GM23248 (cell line): ENCODE results near the gene SSR3. TPM values are rescaled to one million over a fixed set of nuclear protein-coding genes. Genes with fewer than 3 reads are reported as not detected.

ENCODE experiments used
- DNase-seq: peaks from one replicate; pipeline ENCODE4 v3.0.0-alpha.2; 2015
- H2AFZ ChIP-seq: fragments of 200-600 bp; sonication (generic); 2 replicates; pipeline ENCODE4 v1.6.1; 2016; ENCODE audit warnings: antibody characterized with exemption
- H3F3A ChIP-seq: fragments of 200-600 bp; sonication (generic); 2 replicates; pipeline ENCODE4 v1.6.1; 2016; ENCODE audit warnings: mild to moderate bottlenecking, antibody characterized with exemption, mixed run types; ENCODE audit not compliant: insufficient read depth
- H3K27ac ChIP-seq: fragments of 200-600 bp; sonication (generic); 2 replicates; pipeline ENCODE4 v1.5.1; 2016; ENCODE audit warnings: mild to moderate bottlenecking
- H3K27me3 ChIP-seq: fragments of 200-600 bp; sonication (generic); replicated peaks from 2 replicates; pipeline ENCODE4 v1.6.1; 2016; ENCODE audit warnings: mild to moderate bottlenecking; ENCODE audit not compliant: insufficient read depth
- H3K36me3 ChIP-seq: fragments of 200-600 bp; sonication (generic); 2 replicates; pipeline ENCODE4 v1.6.1; 2016; ENCODE audit warnings: low read depth, mild to moderate bottlenecking
- H3K4me1 ChIP-seq: fragments of 200-600 bp; sonication (generic); 2 replicates; pipeline ENCODE4 v1.6.1; 2016; ENCODE audit warnings: mild to moderate bottlenecking; ENCODE audit not compliant: insufficient read depth
- H3K4me2 ChIP-seq: fragments of 200-600 bp; sonication (generic); one replicate; pipeline ENCODE4 v1.6.1; 2016; ENCODE audit warnings: mild to moderate bottlenecking; ENCODE audit not compliant: unreplicated experiment
- H3K4me3 ChIP-seq: fragments of 200-600 bp; sonication (generic); 2 replicates; pipeline ENCODE4 v1.5.1; 2016; ENCODE audit warnings: mild to moderate bottlenecking
- H3K79me2 ChIP-seq: fragments of 200-600 bp; sonication (generic); 2 replicates; pipeline ENCODE4 v1.6.1; 2016; ENCODE audit warnings: mild to moderate bottlenecking; ENCODE audit not compliant: insufficient read depth
- H3K9ac ChIP-seq: fragments of 200-600 bp; sonication (generic); 2 replicates; pipeline ENCODE4 v1.6.1; 2016; ENCODE audit warnings: mild to moderate bottlenecking
- H3K9me2 ChIP-seq: fragments of 200-600 bp; sonication (generic); 2 replicates; pipeline ENCODE4 v1.6.1; 2016; ENCODE audit warnings: mixed run types, mild to moderate bottlenecking, moderate library complexity; ENCODE audit not compliant: insufficient read depth
- H3K9me3 ChIP-seq: fragments of 200-600 bp; sonication (generic); one replicate; pipeline ENCODE4 v1.6.1; 2017; ENCODE audit warnings: low read depth
- H4K20me1 ChIP-seq: fragments of 200-600 bp; sonication (generic); 2 replicates; pipeline ENCODE4 v1.6.0; 2016; ENCODE audit not compliant: insufficient read depth
- EZH2 ChIP-seq: fragments of 200-600 bp; sonication (generic); IDR thresholded peaks from 2 replicates; pipeline ENCODE4 v1.6.1; 2018; ENCODE audit warnings: antibody characterized with exemption, mild to moderate bottlenecking; ENCODE audit not compliant: insufficient read depth, poor library complexity, severe bottlenecking
- EZH2phosphoT487 ChIP-seq: fragments of 200-600 bp; sonication (generic); IDR thresholded peaks from 2 replicates; pipeline ENCODE4 v1.6.1; 2018; ENCODE audit warnings: antibody characterized with exemption, moderate library complexity, mild to moderate bottlenecking, low read depth; ENCODE audit not compliant: insufficient read depth
- WGBS, 2 experiments: methylation state at CpG; one replicate each; pipeline ENCODE4 v1.1.6; 2015 to 2017; ENCODE audit warnings: low lambda C conversion rate in 2 of 2, low coverage in 1 of 2; ENCODE audit errors: missing lambda C conversion rate in 2 of 2; 5-methylcytosine and 5-hydroxymethylcytosine counted together
- in situ Hi-C: fragments of 300-500 bp; cut with MboI; formaldehyde crosslinking; loops from 2 replicates; pipeline ENCODE4 v1.15.0; 2020
- polyA plus RNA-seq: library from polyadenylated mRNA; unstranded; fragments of >200 nt; fragmentation: Nextera tagmentation; extraction: Ambion mirVana; gene quantifications from 2 replicates; pipeline ENCODE4 v1.2.1, GENCODE V29; 2016
- total RNA-seq: library from RNA; depleted of rRNA; stranded (reverse); fragments of >200 nt; shearing (Covaris generic); gene quantifications from 2 replicates; pipeline ENCODE4 v1.2.3, GENCODE V29; 2014

The SSR3 gene
- total and polyA plus RNA-seq, 2 experiments from 2014 or later, result 409 to 566 TPM

DNA sequence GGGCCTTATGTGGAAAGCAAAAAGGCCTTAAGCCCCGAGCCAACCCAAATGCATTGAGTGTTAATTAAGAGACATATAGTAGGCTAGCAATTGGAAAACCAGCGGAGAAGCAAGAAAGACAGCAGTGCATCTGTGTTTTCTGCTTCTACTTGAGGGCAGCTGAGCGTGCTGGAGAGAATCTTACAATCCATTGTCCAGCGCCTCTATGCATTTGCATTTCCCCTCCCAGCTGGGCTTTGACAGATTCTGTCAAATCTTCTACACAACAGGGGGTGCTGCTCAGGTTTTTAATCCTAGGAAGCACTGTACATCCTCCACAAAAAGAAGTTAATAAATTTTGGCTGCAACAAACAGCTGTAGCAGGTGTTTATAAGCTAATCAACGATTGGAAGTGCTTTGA, 23.9 kb downstream of the SSR3 start:
- no peaks in the 10 kb centered on the region for H3K9me3 ChIP-seq
- no peaks in the 10 kb centered on the region for H3K9me2 ChIP-seq
- H3K9ac ChIP-seq, result no peak overlapping the region
- H2AFZ ChIP-seq, result no peak overlapping the region
- DNase-seq, result no peak
- no peaks in the 10 kb centered on the region for H3K27me3 ChIP-seq
- H3K27ac ChIP-seq, result no peak overlapping the region
- H3K4me3 ChIP-seq, result no peak overlapping the region
- H4K20me1 ChIP-seq, result no peaks in the 10 kb centered on the region
- no peak for TF ChIP-seq EZH2phosphoT487
- no peak for TF ChIP-seq EZH2
- 87 to 92% methylated on average over 5 of the region's 5 CpGs for WGBS, 2 experiments
- peaks cover 22% of the 10 kb centered on the region for H3F3A ChIP-seq
- no peaks in the 10 kb centered on the region for H3K79me2 ChIP-seq
- H3K4me2 ChIP-seq, result no peak overlapping the region
- in situ Hi-C loops, result loop anchor here (25.0 kb wide), 1 partner anchor 556 kb away; no protein-coding TSS in a partner anchor
- peaks cover 6% of the 10 kb centered on the region for H3K4me1 ChIP-seq
- no peaks in the 10 kb centered on the region for H3K36me3 ChIP-seq

DNA sequence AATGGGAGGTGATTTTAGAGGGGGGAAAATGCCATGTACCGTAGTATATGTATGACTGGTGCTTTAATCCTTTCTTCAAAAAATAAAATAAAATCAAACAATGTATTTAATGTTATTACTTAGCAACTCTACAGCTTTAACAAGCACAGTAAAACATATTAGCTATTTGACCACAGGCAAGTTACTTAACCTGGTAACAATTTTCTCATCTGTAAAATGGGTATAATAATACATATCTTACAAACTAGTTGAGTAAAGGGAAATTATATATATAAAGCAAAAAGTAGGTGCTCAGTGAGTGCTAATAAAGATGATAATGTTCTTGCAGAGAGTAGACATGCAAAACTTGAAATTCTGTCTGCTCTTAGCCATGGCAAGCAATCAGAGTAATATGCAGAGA, 27.9 kb downstream of the SSR3 start:
- Histone ChIP-seq H3K4me3 (no peak overlapping the region), H4K20me1 (no peaks in the 10 kb centered on the region), H3F3A (no peaks in the 10 kb centered on the region), H3K4me2 (no peak overlapping the region), H3K27me3 (no peaks in the 10 kb centered on the region), H3K9me2 (no peaks in the 10 kb centered on the region), H3K9ac (no peak overlapping the region), H3K79me2 (no peaks in the 10 kb centered on the region), H3K9me3 (no peaks in the 10 kb centered on the region), H3K27ac (no peak overlapping the region), H3K4me1 (no peaks in the 10 kb centered on the region), H2AFZ (no peak overlapping the region), H3K36me3 (no peaks in the 10 kb centered on the region)
- in situ Hi-C loops, result loop anchor here (25.0 kb wide), 1 partner anchor 560 kb away; no protein-coding TSS in a partner anchor
- no peak for TF ChIP-seq EZH2
- no peak for TF ChIP-seq EZH2phosphoT487
- no peak for DNase-seq
- 43 to 66% methylated on average over 1 of the region's 1 CpG for WGBS, 2 experiments

DNA sequence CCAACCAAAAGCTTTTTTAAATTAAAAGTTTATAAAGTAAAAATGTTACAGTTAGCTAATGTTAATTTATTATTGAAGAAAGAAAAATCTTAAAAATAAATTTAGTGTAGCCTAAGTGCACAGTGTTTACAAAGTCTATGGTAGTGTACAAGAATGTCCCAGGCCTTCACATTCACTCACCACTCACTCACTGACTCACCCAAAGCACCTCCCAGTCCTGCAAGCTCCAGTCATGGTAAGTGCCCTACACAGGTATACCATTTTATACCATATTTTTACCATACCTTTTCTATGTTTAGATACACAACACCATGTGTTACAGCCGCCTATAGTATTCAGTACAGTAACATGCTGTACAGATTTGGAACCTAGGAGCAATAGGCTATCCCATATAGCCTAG, 29.1 kb downstream of the SSR3 start:
- in situ Hi-C loops, result loop anchor here (25.0 kb wide), 1 partner anchor 561 kb away; no protein-coding TSS in a partner anchor
- Histone ChIP-seq H4K20me1 (no peaks in the 10 kb centered on the region), H3K36me3 (no peaks in the 10 kb centered on the region), H3K4me2 (no peak overlapping the region), H2AFZ (no peak overlapping the region), H3K79me2 (no peaks in the 10 kb centered on the region), H3K4me3 (no peak overlapping the region), H3K27me3 (no peaks in the 10 kb centered on the region), H3K4me1 (no peaks in the 10 kb centered on the region), H3K9me3 (no peaks in the 10 kb centered on the region), H3K9ac (no peak overlapping the region), H3F3A (no peaks in the 10 kb centered on the region), H3K27ac (no peak overlapping the region), H3K9me2 (no peaks in the 10 kb centered on the region)
- no peak for TF ChIP-seq EZH2phosphoT487
- no peak for DNase-seq
- 96 to 97% methylated on average over 1 of the region's 1 CpG for WGBS, 2 experiments

DNA sequence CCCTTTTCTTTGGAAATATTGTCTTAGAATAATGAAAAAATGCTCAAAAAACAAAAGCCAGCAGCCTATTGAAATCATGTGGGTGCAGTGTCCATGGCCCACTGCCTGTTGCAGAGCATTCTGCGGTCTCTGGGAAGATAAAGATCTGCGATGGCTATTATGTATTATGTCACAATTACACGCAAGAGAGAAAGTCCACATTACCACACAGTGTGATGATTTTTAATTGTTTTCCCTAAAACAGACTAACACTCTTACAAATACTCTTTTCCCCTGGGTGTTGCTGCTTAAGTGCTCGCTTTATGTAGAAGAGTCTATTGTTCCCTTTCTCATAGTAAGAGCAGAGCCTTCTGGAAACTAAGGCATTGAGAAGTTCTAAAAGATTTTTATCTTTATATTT, 32.2 kb downstream of the SSR3 start:
- Histone ChIP-seq H3K4me1 (peaks cover 16% of the 10 kb centered on the region), H3K9me2 (no peaks in the 10 kb centered on the region), H3K36me3 (no peaks in the 10 kb centered on the region), H3K4me3 (no peak overlapping the region), H3K9me3 (no peaks in the 10 kb centered on the region), H2AFZ (no peak overlapping the region), H3K9ac (no peak overlapping the region), H3K27me3 (no peaks in the 10 kb centered on the region), H3F3A (peaks cover 10% of the 10 kb centered on the region; the same call in 1 of the 2 replicates), H3K27ac (no peak overlapping the region), H3K4me2 (no peak overlapping the region), H3K79me2 (no peaks in the 10 kb centered on the region), H4K20me1 (no peaks in the 10 kb centered on the region)
- TF ChIP-seq EZH2phosphoT487 (no peak), EZH2 (no peak)
- WGBS, 2 experiments, result 95 to 99% methylated on average over 4 of the region's 4 CpGs
- DNase-seq, result no peak
- in situ Hi-C loops, result loop anchor here (5.0 kb wide), 1 partner anchor 360 kb away; no protein-coding TSS in a partner anchor

DNA sequence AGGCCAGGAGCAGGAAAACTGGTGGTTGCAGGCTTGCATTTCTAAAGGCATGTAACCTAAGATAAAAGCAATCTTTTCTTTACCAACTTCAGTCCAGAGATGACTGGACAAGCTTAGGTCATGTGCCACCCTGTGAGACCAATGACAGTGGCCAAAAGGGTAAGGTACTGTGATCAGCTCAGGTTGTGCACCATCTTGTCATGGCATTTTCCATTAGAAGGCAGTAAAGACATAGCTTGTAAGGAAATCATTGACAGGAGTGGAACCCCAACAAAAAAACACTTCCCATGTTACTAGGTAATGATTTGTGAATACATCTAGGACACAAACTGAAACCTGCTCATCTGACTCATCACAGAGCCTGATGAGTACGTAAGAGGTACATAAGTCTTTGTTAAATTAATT, 35.2 kb downstream of the SSR3 start:
- in situ Hi-C loops, result loop anchor here (5.0 kb wide), 1 partner anchor 357 kb away; no protein-coding TSS in a partner anchor

More for the DNA sequence above, 35.2 kb downstream of the SSR3 start:
- Histone ChIP-seq H3K9me3 (no peaks in the 10 kb centered on the region), H3K4me1 (peaks cover 28% of the 10 kb centered on the region), H3K27ac (no peak overlapping the region), H3K4me2 (no peak overlapping the region), H3K9me2 (no peaks in the 10 kb centered on the region), H3K4me3 (no peak overlapping the region), H4K20me1 (no peaks in the 10 kb centered on the region), H3K79me2 (no peaks in the 10 kb centered on the region), H2AFZ (no peak overlapping the region), H3K36me3 (no peaks in the 10 kb centered on the region), H3F3A (peaks cover 21% of the 10 kb centered on the region; the same call in 1 of the 2 replicates), H3K9ac (no peak overlapping the region), H3K27me3 (no peaks in the 10 kb centered on the region)
- DNase-seq, result no peak
- no peak for TF ChIP-seq EZH2
- no peak for TF ChIP-seq EZH2phosphoT487
- 93 to 94% methylated on average over 1 of the region's 1 CpG for WGBS, 2 experiments
